ENCODE data around the gene ASIC4. TPM values are rescaled to one million over a fixed set of nuclear protein-coding genes. Genes with fewer than 3 reads are reported as not detected.

ASIC4 gene
- total and polyA plus RNA-seq, 12 donors, result 0.15 to 0.43 (median 0.20) TPM; not detected in 7

DNA sequence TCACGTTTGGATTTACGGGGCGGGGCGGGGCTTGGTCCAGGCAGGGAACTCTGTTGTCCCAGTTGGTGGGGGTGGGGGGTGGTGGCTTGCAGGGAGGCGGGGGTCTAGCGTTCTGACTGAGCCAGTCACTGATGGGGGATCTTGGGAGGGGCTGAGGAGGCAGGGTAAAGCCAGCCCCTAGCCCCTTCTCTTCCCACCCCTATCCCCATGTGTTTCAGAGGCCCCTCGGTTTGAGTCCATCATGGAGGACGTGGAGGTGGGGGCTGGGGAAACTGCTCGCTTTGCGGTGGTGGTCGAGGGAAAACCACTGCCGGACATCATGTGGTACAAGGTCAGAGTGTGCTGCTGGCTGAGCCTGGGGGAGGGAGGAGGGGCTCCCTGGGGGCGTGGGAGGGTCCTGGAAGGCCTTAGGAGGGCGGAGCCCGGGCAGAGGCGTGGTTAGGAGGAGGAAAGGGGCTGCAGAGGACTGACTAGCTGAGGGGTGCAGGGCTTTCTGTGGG, 37.6 kb upstream of the ASIC4 start:
- Histone ChIP-seq H3K27ac (peak overlapping the region in 4 of 10 donors; percentile 21 to 61 (median 48)), H3K36me3 (peaks cover 0 to 51% (median 0%) of the 10 kb centered on the region in 9 donors), H3K4me3 (no peak overlapping the region), H3K27me3 (peaks cover 0 to 3% (median 0%) of the 10 kb centered on the region in 7 donors), H3K9me3 (no peaks in the 10 kb centered on the region), H3K4me1 (peaks cover 0 to 37% (median 6%) of the 10 kb centered on the region in 9 donors)
- intact Hi-C loops (cut with DNase I), result loop anchor here (1.0 to 5.0 kb wide), 5 partner anchors 46 to 56 kb away; no protein-coding TSS in a partner anchor
- DNase-seq (no peak), ATAC-seq (peak in 2 of 8 donors; percentile 6 to 15)
- 21 to 35% methylated on average over 16 of the region's 16 CpGs for WGBS, 2 donors
- TF ChIP-seq, protein P1, sequence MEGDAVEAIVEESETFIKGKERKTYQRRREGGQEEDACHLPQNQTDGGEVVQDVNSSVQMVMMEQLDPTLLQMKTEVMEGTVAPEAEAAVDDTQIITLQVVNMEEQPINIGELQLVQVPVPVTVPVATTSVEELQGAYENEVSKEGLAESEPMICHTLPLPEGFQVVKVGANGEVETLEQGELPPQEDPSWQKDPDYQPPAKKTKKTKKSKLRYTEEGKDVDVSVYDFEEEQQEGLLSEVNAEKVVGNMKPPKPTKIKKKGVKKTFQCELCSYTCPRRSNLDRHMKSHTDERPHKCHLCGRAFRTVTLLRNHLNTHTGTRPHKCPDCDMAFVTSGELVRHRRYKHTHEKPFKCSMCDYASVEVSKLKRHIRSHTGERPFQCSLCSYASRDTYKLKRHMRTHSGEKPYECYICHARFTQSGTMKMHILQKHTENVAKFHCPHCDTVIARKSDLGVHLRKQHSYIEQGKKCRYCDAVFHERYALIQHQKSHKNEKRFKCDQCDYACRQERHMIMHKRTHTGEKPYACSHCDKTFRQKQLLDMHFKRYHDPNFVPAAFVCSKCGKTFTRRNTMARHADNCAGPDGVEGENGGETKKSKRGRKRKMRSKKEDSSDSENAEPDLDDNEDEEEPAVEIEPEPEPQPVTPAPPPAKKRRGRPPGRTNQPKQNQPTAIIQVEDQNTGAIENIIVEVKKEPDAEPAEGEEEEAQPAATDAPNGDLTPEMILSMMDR (IDR thresholded peaks at IDR 0.05), result no peak

DNA sequence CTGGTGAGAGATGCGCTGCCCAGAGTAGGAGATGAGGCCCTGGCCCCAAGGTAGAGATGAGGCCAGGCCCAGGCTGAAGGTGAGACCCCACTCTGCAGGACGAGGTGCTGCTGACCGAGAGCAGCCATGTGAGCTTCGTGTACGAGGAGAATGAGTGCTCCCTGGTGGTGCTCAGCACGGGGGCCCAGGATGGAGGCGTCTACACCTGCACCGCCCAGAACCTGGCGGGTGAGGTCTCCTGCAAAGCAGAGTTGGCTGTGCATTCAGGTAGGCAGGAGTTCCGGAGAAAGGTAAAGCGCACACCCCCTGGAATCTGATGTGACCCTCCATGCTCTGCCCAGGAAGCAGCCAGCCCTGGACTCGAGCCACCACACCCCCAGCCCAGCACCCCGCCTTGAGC, 37.1 kb upstream of the ASIC4 start:
- peaks cover 0 to 8% (median under 1%) of the 10 kb centered on the region in 7 donors for H3K27me3 ChIP-seq
- intact Hi-C loops (cut with DNase I), result loop anchor here in 9 of 10 donors (2.0 to 5.0 kb wide), 4 partner anchors 45 to 55 kb away; no protein-coding TSS in a partner anchor
- TF ChIP-seq, protein P1 (IDR thresholded peaks at IDR 0.05), result no peak
- H3K9me3 ChIP-seq, result no peaks in the 10 kb centered on the region
- peak overlapping the region in 5 of 10 donors; percentile 46 to 61 (median 47) for H3K27ac ChIP-seq
- H3K4me3 ChIP-seq, result no peak overlapping the region
- 78 to 81% methylated on average over 13 of the region's 13 CpGs for WGBS, 2 donors
- H3K4me1 ChIP-seq, result peaks cover 0 to 37% (median 6%) of the 10 kb centered on the region in 9 donors
- ATAC-seq (peak in 2 of 8 donors; percentile 0 to 4), DNase-seq (no peak)
- peaks cover 0 to 51% (median 0%) of the 10 kb centered on the region in 9 donors for H3K36me3 ChIP-seq

DNA sequence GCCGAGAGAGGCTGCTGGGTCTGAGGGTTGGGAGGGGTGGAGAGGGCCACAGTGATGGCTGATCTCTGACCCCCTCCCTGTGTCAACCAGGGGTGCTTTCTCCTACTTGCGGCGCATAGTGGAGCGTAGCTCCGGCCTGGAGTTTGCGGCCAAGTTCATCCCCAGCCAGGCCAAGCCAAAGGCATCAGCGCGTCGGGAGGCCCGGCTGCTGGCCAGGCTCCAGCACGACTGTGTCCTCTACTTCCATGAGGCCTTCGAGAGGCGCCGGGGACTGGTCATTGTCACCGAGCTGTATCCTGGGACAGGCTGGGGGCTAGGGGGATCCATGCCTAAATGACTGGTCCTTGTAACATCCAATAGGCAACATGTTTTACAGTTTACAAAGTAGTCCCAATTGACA, 36.5 kb upstream of the ASIC4 start:
- Histone ChIP-seq H3K4me1 (peaks cover 0 to 37% (median 6%) of the 10 kb centered on the region in 9 donors), H3K9me3 (no peaks in the 10 kb centered on the region), H3K36me3 (peaks cover 0 to 54% (median 0%) of the 10 kb centered on the region in 9 donors), H3K4me3 (no peak overlapping the region), H3K27me3 (peaks cover 0 to 14% (median 7%) of the 10 kb centered on the region in 7 donors), H3K27ac (peak overlapping the region in 6 of 10 donors; percentile 22 to 61 (median 46))
- ATAC-seq (peak; percentile 36 to 83 (median 72)), DNase-seq (peak; percentile 69 to 76)
- TF ChIP-seq, protein P1 (IDR thresholded peaks at IDR 0.05), result no peak
- intact Hi-C loops (cut with DNase I), result loop anchor here in 9 of 10 donors (2.0 to 5.0 kb wide), 4 partner anchors 44 to 54 kb away; no protein-coding TSS in a partner anchor
- 47% methylated on average over 15 of the region's 15 CpGs for WGBS, 2 donors

DNA sequence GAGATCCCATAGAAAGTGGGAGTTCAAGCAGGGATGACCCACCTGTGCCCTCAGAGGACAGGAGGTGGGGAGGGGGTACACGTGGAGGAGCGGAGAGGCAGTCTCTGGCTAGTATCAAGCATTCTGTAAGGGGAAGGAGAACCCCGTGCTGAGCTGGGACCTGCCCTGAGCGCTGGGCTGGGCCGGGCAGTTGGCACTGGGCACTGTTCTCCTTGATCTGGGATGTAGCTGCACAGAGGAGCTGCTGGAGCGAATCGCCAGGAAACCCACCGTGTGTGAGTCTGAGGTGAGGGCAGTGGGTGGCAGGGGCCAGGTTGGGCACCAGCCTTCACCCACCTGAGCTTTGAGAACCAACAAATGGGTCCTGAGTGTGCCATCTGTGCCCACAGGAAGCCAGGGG, 35.4 kb upstream of the ASIC4 start:
- 83 to 84% methylated on average over 8 of the region's 8 CpGs for WGBS, 2 donors

More for the DNA sequence above, 35.4 kb upstream of the ASIC4 start:
- intact Hi-C loops (cut with DNase I), result loop anchor here in 8 of 10 donors (5.0 kb wide), 3 partner anchors 43 to 53 kb away; no protein-coding TSS in a partner anchor
- H3K36me3 ChIP-seq, result peaks cover 0 to 52% (median 0%) of the 10 kb centered on the region in 9 donors
- H3K4me1 ChIP-seq, result peaks cover 2 to 41% (median 7%) of the 10 kb centered on the region in 9 donors
- TF ChIP-seq, protein P1 (IDR thresholded peaks at IDR 0.05), result no peak
- H3K9me3 ChIP-seq, result no peaks in the 10 kb centered on the region
- no peak overlapping the region for H3K27ac ChIP-seq
- DNase-seq, result no peak
- H3K27me3 ChIP-seq, result peaks cover 0 to 25% (median 18%) of the 10 kb centered on the region in 7 donors
- H3K4me3 ChIP-seq, result no peak overlapping the region
- no peak for ATAC-seq
